Measurements from ENCODE around the gene ANKRD33. TPM values are rescaled to one million over a fixed set of nuclear protein-coding genes. Genes with fewer than 3 reads are reported as not detected.

The ANKRD33 gene
- total and polyA plus RNA-seq, 2 of the 8 experiments (the other 6 are each of a cell fraction or from before 2014, with no cell fraction given): 0.41 to 0.53 TPM

GRCh38 chr12:51889216-51890132 lies 1.6 kb downstream of the ANKRD33 start:
- peaks cover 0 to 12% (median 5%) of the 10 kb centered on the region in 4 experiments; a peak in 6 of 7 replicates for H3K4me1 ChIP-seq (replicated peaks in 1 of 4; ENCODE audit: control insufficient read depth in 3 of 4, insufficient read depth in 4 of 4, low read length in 3 of 4)
- peak overlapping the region; percentile 36; the same call in 1 of the 2 replicates for H2BK15ac ChIP-seq (ENCODE audit: low read length)
- peak overlapping the region; percentile 77; the same call in 1 of the 2 replicates for H2BK12ac ChIP-seq (ENCODE audit: low read depth, low read length)
- no peak overlapping the region for H3K56ac ChIP-seq (replicated peaks; ENCODE audit: insufficient read length, low read depth, low read length)
- H3K9ac ChIP-seq (replicated peaks in 1 of 4; ENCODE audit: extremely low read depth in 1 of 4, low read depth in 3 of 4, low read length in 3 of 4): no peak overlapping the region
- no peak overlapping the region for H3K4me3 ChIP-seq (ENCODE audit: extremely low read depth in 1 of 4, insufficient read depth in 2 of 4, low read depth in 3 of 4, low read length in 4 of 4)
- no peak for FAIRE-seq
- H3K79me1 ChIP-seq (ENCODE audit: low read depth, low read length): no peaks in the 10 kb centered on the region
- peak overlapping the region; percentile 38; the same call in 1 of the 2 replicates for H3K18ac ChIP-seq (ENCODE audit: extremely low read depth, low read length)
- no peak overlapping the region for H3K23ac ChIP-seq (ENCODE audit: insufficient read length)
- peak overlapping the region; percentile 23; the same call in 1 of the 2 replicates for H2AFZ ChIP-seq (ENCODE audit: low read length)
- 0 out of 2 replicates have a peak overlapping the region, but pooled peaks have one; percentile 25 for H2BK5ac ChIP-seq (ENCODE audit: low read depth, low read length)
- H4K8ac ChIP-seq (ENCODE audit: extremely low read depth, insufficient read depth, low read length): no peak overlapping the region; the same call in 1 of the 2 replicates
- no peaks in the 10 kb centered on the region for H3K23me2 ChIP-seq (ENCODE audit: low read depth, low read length)
- no peaks in the 10 kb centered on the region for H4K20me1 ChIP-seq (replicated peaks in 1 of 2; ENCODE audit: control insufficient read depth in 1 of 2, insufficient read depth in 2 of 2, low read length in 2 of 2)
- no peak overlapping the region for H4K5ac ChIP-seq (ENCODE audit: insufficient read length, low read depth, low read length)
- ChIA-PET POLR2A (ENCODE audit: partially characterized antibody) (interaction anchor here (1.4 to 1.7 kb wide), 2 partner anchors 69 to 193 kb away, joined by 3 to 4 read pairs; no protein-coding TSS in a partner anchor), CTCF (ENCODE audit: partially characterized antibody) (interaction anchor here (0.6 to 9.1 kb wide), 41 partner anchors 9 to 467 kb away, joined by 3 to 120 read pairs (median 4); partner anchors contain the start of gene ACVRL1)
- WGBS, 2 experiments (ENCODE audit: extremely low coverage in 1 of 2, insufficient coverage in 1 of 2, insufficient read length in 1 of 2, insufficient replicate concordance in 2 of 2, low coverage in 1 of 2, low lambda C conversion rate in 2 of 2, missing lambda C conversion rate in 1 of 2): 86% methylated on average over 20 of the region's 21 CpGs; no CpG with 5 or more reads in 1 of the 2 experiments
- H3K4me2 ChIP-seq (ENCODE audit: insufficient read depth in 1 of 2, low read depth in 2 of 2, low read length in 2 of 2): no peak overlapping the region
- DNase-seq (ENCODE audit: low read depth in 1 of 2, low spot score in 2 of 2): peak in 1 of 2 experiments; percentile 72
- H2AK5ac ChIP-seq (ENCODE audit: low read depth, low read length): 0 out of 2 replicates have a peak overlapping the region, but pooled peaks have one; percentile 45
- peaks cover 0 to 10% (median 6%) of the 10 kb centered on the region in 4 experiments; a peak in 3 of 7 replicates for H3K27me3 ChIP-seq (replicated peaks in 1 of 4; ENCODE audit: control insufficient read depth in 3 of 4, extremely low read depth in 1 of 4, insufficient read depth in 3 of 4, low read length in 3 of 4)
- H3K9me3 ChIP-seq (ENCODE audit: insufficient read depth in 2 of 2, low read depth in 1 of 2, low read length in 1 of 2): no peaks in the 10 kb centered on the region
- H3K4ac ChIP-seq (replicated peaks; ENCODE audit: insufficient read length, low read depth, low read length): no peak overlapping the region
- peak overlapping the region; percentile 4 for H4K91ac ChIP-seq (replicated peaks; ENCODE audit: insufficient read length, low read length)
- H3K27ac ChIP-seq (ENCODE audit: low read depth, low read length): no peak overlapping the region
- 0 out of 2 replicates have a peak overlapping the region, but pooled peaks have one; percentile 76 for H2BK20ac ChIP-seq (ENCODE audit: low read length)
- H3K36me3 ChIP-seq (ENCODE audit: control insufficient read depth in 2 of 4, insufficient read depth in 4 of 4, low read length in 3 of 4): no peaks in the 10 kb centered on the region; a peak in 1 of 8 replicates
- H2BK120ac ChIP-seq (replicated peaks; ENCODE audit: low read depth, low read length): no peak overlapping the region
- no peaks in the 10 kb centered on the region for H3K79me2 ChIP-seq (ENCODE audit: control insufficient read depth in 1 of 2, insufficient read depth in 2 of 2, low read length in 2 of 2)
- H3K14ac ChIP-seq (ENCODE audit: insufficient read length): no peak overlapping the region
- TF ChIP-seq RAD21 (IDR thresholded peaks at IDR 0.05 in 1 of 2, conservative IDR thresholded peaks at IDR 0.05 in 1 of 2; ENCODE audit: low read depth in 2 of 2, low read length in 2 of 2) (peak; percentile 47 to 58), RXRA (IDR thresholded peaks at IDR 0.05; ENCODE audit: insufficient read depth, low read depth, low read length) (no peak), YY1 (IDR thresholded peaks at IDR 0.05; ENCODE audit: low read depth, low read length) (peak; percentile 68; the same call in 1 of the 2 replicates), SP4 (IDR thresholded peaks at IDR 0.05; ENCODE audit: low read length) (no peak), HDAC2 (IDR thresholded peaks at IDR 0.05; ENCODE audit: borderline replicate concordance in 1 of 2, low read depth in 2 of 2, low read length in 2 of 2) (0 out of 4 replicates have a peak, but pooled peaks of 1 of the 2 experiments have one; percentile 64)
- TF ChIP-seq, protein P1, sequence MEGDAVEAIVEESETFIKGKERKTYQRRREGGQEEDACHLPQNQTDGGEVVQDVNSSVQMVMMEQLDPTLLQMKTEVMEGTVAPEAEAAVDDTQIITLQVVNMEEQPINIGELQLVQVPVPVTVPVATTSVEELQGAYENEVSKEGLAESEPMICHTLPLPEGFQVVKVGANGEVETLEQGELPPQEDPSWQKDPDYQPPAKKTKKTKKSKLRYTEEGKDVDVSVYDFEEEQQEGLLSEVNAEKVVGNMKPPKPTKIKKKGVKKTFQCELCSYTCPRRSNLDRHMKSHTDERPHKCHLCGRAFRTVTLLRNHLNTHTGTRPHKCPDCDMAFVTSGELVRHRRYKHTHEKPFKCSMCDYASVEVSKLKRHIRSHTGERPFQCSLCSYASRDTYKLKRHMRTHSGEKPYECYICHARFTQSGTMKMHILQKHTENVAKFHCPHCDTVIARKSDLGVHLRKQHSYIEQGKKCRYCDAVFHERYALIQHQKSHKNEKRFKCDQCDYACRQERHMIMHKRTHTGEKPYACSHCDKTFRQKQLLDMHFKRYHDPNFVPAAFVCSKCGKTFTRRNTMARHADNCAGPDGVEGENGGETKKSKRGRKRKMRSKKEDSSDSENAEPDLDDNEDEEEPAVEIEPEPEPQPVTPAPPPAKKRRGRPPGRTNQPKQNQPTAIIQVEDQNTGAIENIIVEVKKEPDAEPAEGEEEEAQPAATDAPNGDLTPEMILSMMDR (IDR thresholded peaks at IDR 0.05; ENCODE audit: control extremely low read depth in 1 of 3, insufficient read depth in 1 of 3, low read depth in 1 of 3, low read length in 3 of 3): peak; percentile 53 to 55 (median 54)

Data from H1 (cell line).